ENCODE results near the gene SLC6A4.

GRCh38 chr17:30225919-30226553 lies 9.5 kb downstream of the SLC6A4 start:
- TF ChIP-seq CTCF (conservative IDR thresholded peaks at IDR 0.05), result no peak
- TF ChIP-seq ZFX (IDR thresholded peaks at IDR 0.05), result no peak

Data from C4-2B (cell line).